T-helper 9 cell (primary cell): ENCODE results near the gene AQP5.

Experiments used
- DNase-seq: peaks from one replicate; pipeline ENCODE4 v3.0.0-alpha.2; 2020

Gene AQP5

DNA sequence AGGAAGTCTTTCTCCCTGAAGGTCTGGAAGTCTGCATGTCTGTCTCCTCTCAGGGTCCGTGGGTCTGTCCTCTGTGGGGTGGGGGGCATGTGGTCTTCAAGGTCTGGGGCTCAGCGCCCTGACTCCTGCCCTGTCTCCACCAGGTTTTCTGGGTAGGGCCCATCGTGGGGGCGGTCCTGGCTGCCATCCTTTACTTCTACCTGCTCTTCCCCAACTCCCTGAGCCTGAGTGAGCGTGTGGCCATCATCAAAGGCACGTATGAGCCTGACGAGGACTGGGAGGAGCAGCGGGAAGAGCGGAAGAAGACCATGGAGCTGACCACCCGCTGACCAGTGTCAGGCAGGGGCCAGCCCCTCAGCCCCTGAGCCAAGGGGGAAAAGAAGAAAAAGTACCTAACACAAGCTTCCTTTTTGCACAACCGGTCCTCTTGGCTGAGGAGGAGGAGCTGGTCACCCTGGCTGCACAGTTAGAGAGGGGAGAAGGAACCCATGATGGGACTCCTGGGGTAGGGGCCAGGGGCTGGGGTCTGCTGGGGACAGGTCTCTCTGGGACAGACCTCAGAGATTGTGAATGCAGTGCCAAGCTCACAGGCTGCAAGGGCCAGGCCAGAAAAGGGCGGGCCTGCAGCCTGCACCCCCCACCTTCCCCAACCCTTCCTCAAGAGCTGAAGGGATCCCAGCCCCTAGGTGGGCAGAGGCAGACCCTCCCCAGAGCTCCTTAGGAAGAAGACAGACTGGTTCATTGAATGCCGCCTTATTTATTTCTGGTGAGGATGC, 3.4 kb downstream of the AQP5 start:
- no peak for DNase-seq

DNA sequence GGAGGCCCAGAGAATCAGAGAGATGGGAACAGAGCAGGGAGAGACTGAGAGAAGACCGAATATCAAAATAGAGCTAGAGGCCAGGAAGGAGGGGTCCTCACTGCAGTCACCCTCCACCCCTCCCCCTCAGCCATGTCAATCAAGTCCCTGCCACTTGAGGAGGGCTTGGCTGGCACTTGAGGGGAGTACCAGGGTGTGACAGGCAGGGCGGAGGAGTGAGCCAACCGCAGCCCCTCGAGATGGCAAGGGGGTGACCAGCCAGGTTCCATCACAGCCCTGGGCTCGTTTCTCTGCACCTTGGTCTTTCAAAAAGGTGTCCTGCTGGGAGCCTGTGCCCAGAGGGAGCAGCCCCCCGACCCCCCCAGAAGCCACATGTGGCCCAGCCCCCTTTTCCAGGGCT, 4.2 kb downstream of the AQP5 start:
- DNase-seq = no peak

GRCh38 chr12:49966511-49967041, 4.9 kb downstream of the AQP5 start:
- no peak for DNase-seq

DNA sequence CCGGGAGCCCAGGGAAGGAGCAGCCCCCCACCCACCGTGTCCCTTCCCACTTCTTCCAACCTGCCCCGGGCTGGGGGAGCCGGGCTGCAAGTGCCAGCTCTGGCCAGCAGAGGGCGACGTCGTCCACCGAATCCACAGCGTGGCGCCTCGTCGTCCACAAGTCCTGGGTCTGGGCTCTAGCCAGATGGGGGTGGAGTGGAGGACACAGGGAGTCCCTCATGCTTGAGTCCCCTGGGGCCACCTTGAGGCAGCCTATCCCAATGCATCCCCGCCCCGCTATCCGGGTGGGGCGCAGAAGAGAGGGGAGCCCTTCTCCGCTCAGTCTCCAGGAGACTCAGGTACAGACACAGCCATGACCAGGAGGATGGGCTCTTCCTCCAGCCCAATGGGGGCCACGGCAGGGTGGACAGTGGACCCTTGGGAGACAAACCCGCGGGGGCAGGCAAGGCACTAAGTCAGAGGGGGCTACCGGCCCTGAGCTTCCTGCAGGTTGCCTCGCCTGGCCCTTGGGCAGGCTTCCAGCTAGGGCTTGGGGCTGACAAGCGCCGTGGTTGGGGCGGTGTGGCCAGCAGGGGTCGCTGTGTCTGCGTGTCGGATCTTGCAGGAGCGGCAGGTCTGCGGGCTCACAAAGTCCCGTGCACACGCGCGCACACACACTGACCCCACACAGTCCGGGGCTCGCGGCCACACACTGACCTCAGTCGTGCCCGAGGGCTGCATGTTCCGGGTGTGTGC, 5.5 kb downstream of the AQP5 start:
- DNase-seq = peak; percentile 97

DNA sequence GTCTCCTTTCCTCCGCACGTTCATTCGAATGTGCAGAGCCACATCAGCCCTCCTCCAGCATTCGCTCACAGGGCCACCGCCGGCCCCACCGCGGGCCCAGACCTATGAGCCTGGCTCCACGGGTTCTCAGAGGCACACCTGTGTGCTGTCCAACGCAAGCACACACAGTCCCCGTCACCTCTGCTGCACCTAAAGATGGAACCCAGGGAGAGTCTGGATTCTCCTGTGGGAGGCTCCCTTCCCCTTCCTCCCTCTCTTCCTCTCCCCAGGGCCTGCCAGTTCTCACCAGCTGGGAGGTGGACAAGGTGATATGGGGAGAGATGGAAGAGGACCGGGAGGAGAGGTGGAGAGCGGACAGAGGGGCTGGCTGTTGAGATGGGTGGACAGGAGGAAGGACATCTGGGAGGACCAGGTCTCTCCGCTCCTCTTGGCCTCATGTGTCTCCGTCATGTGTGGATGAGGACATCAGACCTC, 6.1 kb downstream of the AQP5 start:
- no peak for DNase-seq

GRCh38 chr12:49968471-49968870, 6.8 kb downstream of the AQP5 start:
- no peak for DNase-seq

DNA sequence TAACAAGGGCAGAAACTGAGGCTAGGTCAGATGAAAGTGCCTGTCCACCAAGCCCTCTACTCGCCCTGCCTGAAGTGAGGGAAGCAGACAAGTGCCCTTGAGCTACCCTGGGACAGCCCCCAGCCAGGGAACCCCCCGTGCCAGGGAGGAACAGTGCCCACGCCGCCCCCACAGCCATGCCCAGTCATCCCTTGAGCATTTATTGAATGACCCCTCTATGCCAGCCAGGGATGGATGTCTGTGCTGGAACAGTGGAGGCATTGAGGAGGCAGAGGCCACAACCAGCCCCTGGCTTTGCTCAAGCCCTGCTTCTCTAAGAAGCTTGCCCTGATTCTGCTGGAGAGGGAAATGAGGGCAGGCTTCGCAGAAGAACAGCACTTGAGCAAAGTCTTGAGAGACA, 7.4 kb downstream of the AQP5 start:
- no peak for DNase-seq

GRCh38 chr12:49969651-49970429, 8.2 kb downstream of the AQP5 start:
- DNase-seq = no peak

DNA sequence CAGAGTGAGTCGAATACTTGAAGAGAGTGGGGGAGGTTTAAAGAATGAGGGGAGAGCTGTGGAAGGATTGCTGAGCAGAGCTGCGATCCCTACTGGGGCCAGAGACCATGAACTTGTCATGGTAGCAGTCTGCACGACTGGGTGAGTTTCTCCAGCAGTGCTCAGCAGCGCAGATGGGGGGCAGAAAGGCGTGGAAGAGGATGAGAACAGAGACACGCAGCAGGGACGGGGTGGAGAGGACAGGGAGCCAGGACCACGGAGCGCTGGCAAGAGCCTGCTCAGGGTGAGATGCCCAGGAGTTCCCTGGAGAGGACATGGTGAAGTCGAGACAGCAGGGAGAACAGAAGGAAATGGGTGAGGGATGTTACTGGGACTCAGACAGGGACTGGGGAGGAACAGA, 9.0 kb downstream of the AQP5 start:
- no peak for DNase-seq

GRCh38 chr12:49971141-49971540, 9.5 kb downstream of the AQP5 start:
- no peak for DNase-seq

DNA sequence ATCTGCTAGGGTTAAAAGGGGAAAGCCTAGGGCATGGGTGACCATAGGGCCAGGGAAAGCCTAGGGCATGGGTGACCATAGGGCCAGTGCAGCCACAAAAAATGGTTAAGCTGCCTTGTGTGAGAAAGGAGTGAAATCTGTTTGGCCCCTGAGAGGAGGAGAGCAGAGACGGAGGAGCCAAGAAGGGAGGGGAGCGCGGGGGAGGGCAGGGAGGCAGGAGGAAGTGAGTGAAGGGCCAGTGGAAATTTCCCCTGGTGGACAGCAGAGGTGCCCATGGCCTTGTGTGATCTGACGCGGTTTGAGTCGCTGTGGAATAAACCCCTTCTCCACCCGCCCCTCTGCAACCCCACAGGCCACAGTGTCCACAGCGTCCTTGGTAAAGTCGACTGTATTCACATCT, 10.5 kb downstream of the AQP5 start:
- DNase-seq = no peak

- no peak for DNase-seq
Observed at GRCh38 chr12:49972641-49973360, 11.1 kb downstream of the AQP5 start, which contains the start of gene AQP6. Gene AQP6, plus strand, starts transcription at chr12:49972947. Its CDS starts 227 bp downstream, at chr12:49973174.

DNA sequence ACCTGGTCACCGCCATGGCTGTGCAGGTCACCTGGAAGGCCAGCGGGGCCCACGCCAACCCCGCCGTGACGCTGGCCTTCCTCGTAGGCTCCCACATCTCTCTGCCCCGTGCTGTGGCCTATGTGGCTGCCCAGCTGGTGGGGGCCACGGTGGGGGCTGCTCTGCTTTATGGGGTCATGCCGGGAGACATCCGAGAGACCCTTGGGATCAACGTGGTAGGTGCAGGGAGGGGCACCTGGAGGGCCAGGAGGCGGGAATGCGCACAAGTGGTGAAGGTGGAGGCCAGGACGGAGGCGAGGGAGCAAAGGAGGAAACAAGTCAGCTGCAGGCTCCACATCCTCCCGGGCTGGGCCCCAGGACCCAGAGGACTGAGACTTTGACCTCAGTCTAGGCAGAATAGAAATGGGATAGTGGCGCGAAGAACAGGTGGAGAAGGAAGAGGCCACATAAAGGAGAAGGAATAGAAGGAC, 11.7 kb downstream of the AQP5 start:
- DNase-seq = no peak

DNA sequence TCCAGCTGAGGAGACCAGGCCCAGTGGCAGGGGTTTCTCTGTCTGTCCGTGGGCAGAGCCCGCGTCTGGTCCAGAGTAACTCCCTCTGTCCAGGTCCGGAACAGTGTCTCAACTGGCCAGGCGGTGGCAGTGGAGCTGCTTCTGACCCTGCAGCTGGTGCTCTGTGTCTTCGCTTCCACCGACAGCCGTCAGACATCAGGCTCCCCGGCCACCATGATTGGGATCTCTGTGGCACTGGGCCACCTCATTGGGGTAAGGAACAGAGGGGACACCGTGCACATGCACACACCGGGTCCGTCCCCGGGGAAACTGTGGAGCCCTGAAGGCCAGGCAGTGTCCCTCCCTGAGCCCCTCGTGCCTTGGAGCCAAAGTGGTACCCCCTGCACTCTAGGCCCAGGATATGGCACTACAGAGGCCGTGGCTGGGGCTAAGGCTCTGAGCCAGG, 12.6 kb downstream of the AQP5 start:
- DNase-seq = no peak

- DNase-seq = no peak
Observed at GRCh38 chr12:49974677-49975317, 13.1 kb downstream of the AQP5 start.

DNA sequence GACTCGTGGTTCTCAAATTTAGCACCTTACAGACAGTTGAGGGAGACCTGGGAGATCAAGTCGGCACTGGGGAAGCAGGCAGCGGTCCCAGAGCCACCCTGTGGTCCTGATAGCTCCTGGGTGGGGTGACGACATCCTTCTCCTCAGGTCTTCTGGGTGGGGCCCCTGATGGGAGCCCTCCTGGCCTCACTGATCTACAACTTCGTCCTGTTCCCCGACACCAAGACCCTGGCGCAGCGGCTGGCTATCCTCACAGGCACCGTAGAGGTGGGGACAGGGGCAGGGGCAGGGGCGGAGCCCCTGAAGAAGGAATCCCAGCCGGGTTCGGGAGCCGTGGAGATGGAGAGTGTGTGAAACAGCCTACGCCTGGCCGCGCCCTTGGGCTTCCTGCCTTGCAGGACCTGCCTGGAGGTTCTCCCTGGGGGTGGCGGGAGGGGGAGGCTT, 13.7 kb downstream of the AQP5 start:
- no peak for DNase-seq

GRCh38 chr12:49976557-49976956, 14.9 kb downstream of the AQP5 start:
- DNase-seq = no peak

DNA sequence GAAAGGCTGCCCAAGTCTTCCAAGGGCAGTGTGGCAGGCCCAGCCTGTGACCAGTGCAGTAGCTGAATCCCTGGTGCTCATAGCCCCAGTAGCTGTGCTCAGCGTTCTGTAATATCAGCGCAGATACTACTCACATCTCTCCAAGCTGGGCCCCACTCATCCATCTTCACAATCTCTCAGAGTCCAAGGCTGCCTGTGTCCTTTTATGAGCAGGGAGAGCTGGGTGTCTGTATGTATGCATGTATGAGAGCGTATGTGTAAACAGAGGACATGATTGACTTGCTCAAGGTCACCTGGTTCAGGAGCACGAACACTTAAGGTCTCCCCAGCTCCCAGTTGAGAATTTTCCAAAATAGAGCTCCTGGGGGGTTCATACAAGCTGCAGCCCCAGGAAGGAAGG, 16.5 kb downstream of the AQP5 start:
- DNase-seq = no peak

GRCh38 chr12:49979016-49979586, 17.4 kb downstream of the AQP5 start:
- no peak for DNase-seq

DNA sequence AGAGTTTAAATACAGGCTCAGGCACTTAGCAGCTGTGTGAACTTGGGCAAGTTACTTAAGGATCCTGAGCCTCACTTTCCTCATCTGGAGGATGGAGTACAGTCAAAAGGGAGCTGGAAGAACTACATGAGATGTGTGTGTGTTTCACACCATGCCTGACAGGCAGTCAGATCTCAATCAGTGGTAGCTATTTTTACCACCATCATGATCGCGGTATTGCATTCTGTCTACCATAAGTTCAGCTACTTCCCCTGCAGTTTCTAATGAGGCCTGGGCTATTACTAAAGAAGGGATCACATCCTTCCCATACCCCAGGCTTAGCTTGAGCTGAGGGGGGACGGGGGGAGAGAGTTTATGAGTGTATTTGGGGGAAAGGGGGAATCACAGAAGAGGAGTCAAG, 18.1 kb downstream of the AQP5 start:
- DNase-seq = no peak
